Fibroblast of lung (primary cell): ENCODE data around the gene SEC14L1. TPM values are rescaled to one million over a fixed set of nuclear protein-coding genes. Genes with fewer than 3 reads are reported as not detected.
A peak's percentile ranks its signal among the peaks of the same experiment; 100 is the strongest.

Experiments used
- DNase-seq, 2 donors: peaks; one replicate each; pipeline versions ENCODE4 v3.0.0 to v3.0.0-alpha.2; 2010; ENCODE audit warnings: low read depth in 2 of 2
- H2AFZ ChIP-seq: 2 replicates; pipeline ENCODE4 v1.5.1; 2012; ENCODE audit warnings: low read length, control low read depth, inconsistent platforms
- H3K27ac ChIP-seq: 2 replicates; pipeline ENCODE4 v1.5.1; 2011; ENCODE audit warnings: low read length, control low read depth; ENCODE audit not compliant: insufficient read depth
- H3K27me3 ChIP-seq: 2 replicates; pipeline ENCODE4 v1.5.1; 2011; ENCODE audit warnings: mild to moderate bottlenecking, low read length; ENCODE audit not compliant: control insufficient read depth, insufficient read depth
- H3K36me3 ChIP-seq: 2 replicates; pipeline ENCODE4 v1.5.1; 2011; ENCODE audit warnings: low read length; ENCODE audit not compliant: control insufficient read depth, insufficient read depth
- H3K4me1 ChIP-seq: 2 replicates; pipeline ENCODE4 v1.5.1; 2011; ENCODE audit warnings: low read length; ENCODE audit not compliant: control insufficient read depth, insufficient read depth; ENCODE audit errors: extremely low read depth
- H3K4me2 ChIP-seq: 2 replicates; pipeline ENCODE4 v1.5.1; 2011; ENCODE audit warnings: low read length, control low read depth; ENCODE audit not compliant: insufficient read depth; ENCODE audit errors: extremely low read depth
- H3K4me3 ChIP-seq, 4 experiments: fragments of 200-600 bp in 1 of 4; sonication (generic) in 1 of 4; replicated peaks in 1 of 4; 2 replicates each; pipeline ENCODE4 v1.5.1; 2011 to 2016; ENCODE audit warnings: low read length in 4 of 4, low read depth in 3 of 4, mild to moderate bottlenecking in 3 of 4, control low read depth in 2 of 4, inconsistent platforms in 1 of 4, mixed read lengths in 1 of 4; ENCODE audit not compliant: insufficient read depth in 1 of 4; ENCODE audit errors: control extremely low read depth in 1 of 4
- H3K79me2 ChIP-seq: 2 replicates; pipeline ENCODE4 v1.5.1; 2012; ENCODE audit warnings: mild to moderate bottlenecking, low read length, inconsistent platforms; ENCODE audit not compliant: control insufficient read depth, insufficient read depth
- H3K9ac ChIP-seq: 2 replicates; pipeline ENCODE4 v1.5.1; 2011; ENCODE audit warnings: mild to moderate bottlenecking, low read length, control low read depth; ENCODE audit not compliant: insufficient read depth
- H3K9me3 ChIP-seq: 2 replicates; pipeline ENCODE4 v1.5.1; 2012; ENCODE audit warnings: low read depth, low read length; ENCODE audit not compliant: control insufficient read depth, insufficient read depth
- H4K20me1 ChIP-seq: 2 replicates; pipeline ENCODE4 v1.5.1; 2011; ENCODE audit warnings: low read length; ENCODE audit not compliant: control insufficient read depth, insufficient read depth; ENCODE audit errors: extremely low read depth
- EZH2 ChIP-seq: IDR thresholded peaks from 2 replicates; pipeline ENCODE4 v1.5.1; 2012; ENCODE audit warnings: low read length, control low read depth, mild to moderate bottlenecking; ENCODE audit errors: missing control alignments
- polyA plus RNA-seq, 2 donors: library from polyadenylated mRNA; depleted of rRNA in 1 of 2; stranded (reverse) in 1 of 2; unstranded in 1 of 2; fragments of >200 nt; gene quantifications; 2 replicates each; pipeline ENCODE4 v1.2.1, GENCODE V29; 2011 to 2012; ENCODE audit warnings: missing spikeins in 1 of 2
- total RNA-seq: library from RNA; depleted of rRNA; stranded (reverse); fragments of >200 nt; gene quantifications from 2 replicates; pipeline ENCODE4 v1.2.1, GENCODE V29; 2014
- TF ChIP-seq, protein P1 (sequence below), 2 donors: IDR thresholded peaks in 1 of 2; conservative IDR thresholded peaks in 1 of 2; 1 replicate in 1 of 2; 2 replicates in 1 of 2; pipeline ENCODE4 v1.5.1; 2011 to 2012; ENCODE audit warnings: low read length in 2 of 2, control low read depth in 1 of 2, inconsistent platforms in 1 of 2, low read depth in 1 of 2, mild to moderate bottlenecking in 1 of 2

The SEC14L1 gene
- total and polyA plus RNA-seq, 2 donors (not counting 1 experiment from before 2014, with no cell fraction given), result 21.1 to 32.9 TPM

DNA sequence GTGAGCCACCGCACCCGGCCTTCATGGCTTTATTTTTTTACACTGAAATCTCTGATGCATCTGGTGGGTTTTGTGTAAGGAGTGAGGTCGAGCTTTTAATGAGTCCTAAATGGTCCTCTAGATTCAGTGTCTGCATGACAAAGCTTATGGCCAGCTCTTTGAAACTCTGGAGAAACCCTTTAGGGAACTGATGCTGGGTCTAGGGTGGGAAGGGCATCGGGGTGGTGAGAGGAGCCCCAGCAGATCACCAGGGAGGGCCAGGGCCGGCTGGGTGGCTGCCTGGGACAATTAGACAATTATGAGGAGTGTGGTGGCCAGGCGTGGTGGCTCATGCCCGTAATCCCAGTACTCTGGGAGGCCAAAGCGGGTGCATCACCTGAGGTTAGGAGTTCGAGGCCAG lies 93.9 kb downstream of the SEC14L1 start:
- DNase-seq, result no peak
- no peaks in the 10 kb centered on the region for H3K4me1 ChIP-seq
- H2AFZ ChIP-seq, result no peak overlapping the region
- no peaks in the 10 kb centered on the region for H3K27me3 ChIP-seq
- no peak overlapping the region for H3K9ac ChIP-seq
- no peaks in the 10 kb centered on the region for H3K79me2 ChIP-seq
- H3K27ac ChIP-seq, result peak overlapping the region; percentile 75
- TF ChIP-seq, protein P1, sequence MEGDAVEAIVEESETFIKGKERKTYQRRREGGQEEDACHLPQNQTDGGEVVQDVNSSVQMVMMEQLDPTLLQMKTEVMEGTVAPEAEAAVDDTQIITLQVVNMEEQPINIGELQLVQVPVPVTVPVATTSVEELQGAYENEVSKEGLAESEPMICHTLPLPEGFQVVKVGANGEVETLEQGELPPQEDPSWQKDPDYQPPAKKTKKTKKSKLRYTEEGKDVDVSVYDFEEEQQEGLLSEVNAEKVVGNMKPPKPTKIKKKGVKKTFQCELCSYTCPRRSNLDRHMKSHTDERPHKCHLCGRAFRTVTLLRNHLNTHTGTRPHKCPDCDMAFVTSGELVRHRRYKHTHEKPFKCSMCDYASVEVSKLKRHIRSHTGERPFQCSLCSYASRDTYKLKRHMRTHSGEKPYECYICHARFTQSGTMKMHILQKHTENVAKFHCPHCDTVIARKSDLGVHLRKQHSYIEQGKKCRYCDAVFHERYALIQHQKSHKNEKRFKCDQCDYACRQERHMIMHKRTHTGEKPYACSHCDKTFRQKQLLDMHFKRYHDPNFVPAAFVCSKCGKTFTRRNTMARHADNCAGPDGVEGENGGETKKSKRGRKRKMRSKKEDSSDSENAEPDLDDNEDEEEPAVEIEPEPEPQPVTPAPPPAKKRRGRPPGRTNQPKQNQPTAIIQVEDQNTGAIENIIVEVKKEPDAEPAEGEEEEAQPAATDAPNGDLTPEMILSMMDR (conservative IDR thresholded peaks at IDR 0.05 in 1 of 2, IDR thresholded peaks at IDR 0.05 in 1 of 2; ENCODE audit: low read depth in 1 of 2, low read length in 2 of 2), result no peak
- TF ChIP-seq EZH2, result no peak
- H3K36me3 ChIP-seq, result no peaks in the 10 kb centered on the region
- H4K20me1 ChIP-seq, result no peaks in the 10 kb centered on the region
- H3K4me3 ChIP-seq, result no peak overlapping the region
- H3K4me2 ChIP-seq, result no peak overlapping the region
- H3K9me3 ChIP-seq, result no peaks in the 10 kb centered on the region

DNA sequence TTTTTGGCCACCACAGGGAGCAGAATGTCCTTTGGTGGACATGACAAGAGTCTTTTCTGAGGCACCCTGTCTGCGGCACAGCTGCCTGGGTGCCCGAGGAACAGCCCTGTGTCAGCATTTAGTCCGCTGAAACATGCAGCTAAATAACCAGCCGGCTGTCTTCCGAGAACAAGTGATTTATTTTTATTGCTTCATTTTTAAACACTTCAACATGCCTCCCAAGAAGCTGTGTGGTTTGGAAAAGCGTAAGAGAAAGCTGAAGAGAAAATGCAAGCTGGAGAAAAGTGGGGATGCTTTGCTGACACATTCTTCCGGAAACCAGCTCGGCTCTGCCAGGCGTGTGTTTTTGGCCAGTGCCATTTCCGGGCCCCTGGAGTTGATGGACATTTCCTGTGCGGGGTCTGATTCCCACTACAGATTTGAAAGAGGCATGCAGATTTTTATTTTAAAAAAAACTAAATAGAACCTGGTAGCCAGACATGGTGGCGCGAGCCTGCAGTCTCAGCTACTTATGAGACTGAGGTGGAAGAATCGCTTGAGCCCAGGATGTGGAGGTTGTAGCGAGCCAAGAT lies 94.7 kb downstream of the SEC14L1 start:
- H2AFZ ChIP-seq, result peak overlapping the region; percentile 46

DNA sequence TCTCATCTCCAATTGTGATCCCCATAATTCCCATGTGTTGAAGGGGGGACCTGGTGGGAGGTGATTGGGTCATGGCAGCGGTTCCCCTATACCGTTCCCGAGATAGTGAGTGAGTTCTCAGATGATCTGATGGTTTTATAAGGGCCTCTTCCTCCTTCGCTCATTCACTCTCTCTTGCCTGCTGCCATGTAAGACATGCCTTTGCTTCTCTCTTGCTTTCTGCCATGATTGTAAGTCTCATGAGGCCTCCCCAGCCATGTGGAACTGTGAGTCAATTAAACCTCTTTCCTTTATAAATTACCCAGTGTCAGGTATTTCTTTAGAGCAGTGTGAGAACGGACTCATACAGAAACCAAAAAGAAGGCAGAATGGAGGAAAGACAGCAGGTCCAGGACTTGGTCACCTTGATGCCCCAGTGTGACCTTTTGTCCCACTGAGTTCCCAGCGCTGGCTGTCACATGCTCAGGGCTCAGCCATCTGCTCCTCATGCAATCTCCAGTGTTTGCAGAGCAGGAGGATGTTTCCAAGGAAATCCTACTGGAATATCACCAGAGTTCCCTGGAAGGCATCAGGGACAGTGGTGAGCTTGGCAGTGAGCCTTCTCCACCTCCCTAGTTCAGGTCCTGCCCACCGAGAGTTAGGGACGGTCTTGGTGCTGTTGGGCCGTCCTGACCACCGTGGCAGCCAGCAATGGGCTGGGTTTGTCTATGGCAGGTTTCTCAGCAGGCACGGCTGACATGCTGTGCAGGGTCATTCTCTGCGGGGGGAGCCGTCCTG lies 96.7 kb downstream of the SEC14L1 start:
- Histone ChIP-seq H4K20me1 (no peaks in the 10 kb centered on the region), H3K36me3 (no peaks in the 10 kb centered on the region), H3K4me2 (no peak overlapping the region), H3K4me1 (no peaks in the 10 kb centered on the region), H3K27ac (no peak overlapping the region), H3K4me3 (no peak overlapping the region), H3K79me2 (no peaks in the 10 kb centered on the region), H2AFZ (no peak overlapping the region), H3K9me3 (no peaks in the 10 kb centered on the region), H3K27me3 (no peaks in the 10 kb centered on the region), H3K9ac (no peak overlapping the region)
- no peak for DNase-seq
- no peak for TF ChIP-seq EZH2
- TF ChIP-seq, protein P1 (conservative IDR thresholded peaks at IDR 0.05 in 1 of 2, IDR thresholded peaks at IDR 0.05 in 1 of 2; ENCODE audit: low read depth in 1 of 2, low read length in 2 of 2), result no peak

More for the DNA sequence above, 94.7 kb downstream of the SEC14L1 start:
- Histone ChIP-seq H4K20me1 (no peaks in the 10 kb centered on the region), H3K27ac (peak overlapping the region; percentile 75), H3K79me2 (no peaks in the 10 kb centered on the region), H3K4me1 (no peaks in the 10 kb centered on the region), H3K4me2 (peak overlapping the region; percentile 87), H3K9ac (peak overlapping the region; percentile 45), H3K4me3 (peak overlapping the region in 3 of 4 experiments; percentile 17 to 48 (median 46)), H3K36me3 (no peaks in the 10 kb centered on the region), H3K27me3 (no peaks in the 10 kb centered on the region), H3K9me3 (no peaks in the 10 kb centered on the region)
- DNase-seq, result peak; percentile 90 to 94
- no peak for TF ChIP-seq EZH2
- TF ChIP-seq, protein P1 (conservative IDR thresholded peaks at IDR 0.05 in 1 of 2, IDR thresholded peaks at IDR 0.05 in 1 of 2; ENCODE audit: low read depth in 1 of 2, low read length in 2 of 2), result no peak
